Measurements from ENCODE around the gene STMP1. TPM values are rescaled to one million over a fixed set of nuclear protein-coding genes. Genes with fewer than 3 reads are reported as not detected.

The STMP1 gene
- total and polyA plus RNA-seq, 2 of the 8 experiments (the other 6 are each of a cell fraction or from before 2014, with no cell fraction given), result 22.7 to 36.7 TPM

DNA sequence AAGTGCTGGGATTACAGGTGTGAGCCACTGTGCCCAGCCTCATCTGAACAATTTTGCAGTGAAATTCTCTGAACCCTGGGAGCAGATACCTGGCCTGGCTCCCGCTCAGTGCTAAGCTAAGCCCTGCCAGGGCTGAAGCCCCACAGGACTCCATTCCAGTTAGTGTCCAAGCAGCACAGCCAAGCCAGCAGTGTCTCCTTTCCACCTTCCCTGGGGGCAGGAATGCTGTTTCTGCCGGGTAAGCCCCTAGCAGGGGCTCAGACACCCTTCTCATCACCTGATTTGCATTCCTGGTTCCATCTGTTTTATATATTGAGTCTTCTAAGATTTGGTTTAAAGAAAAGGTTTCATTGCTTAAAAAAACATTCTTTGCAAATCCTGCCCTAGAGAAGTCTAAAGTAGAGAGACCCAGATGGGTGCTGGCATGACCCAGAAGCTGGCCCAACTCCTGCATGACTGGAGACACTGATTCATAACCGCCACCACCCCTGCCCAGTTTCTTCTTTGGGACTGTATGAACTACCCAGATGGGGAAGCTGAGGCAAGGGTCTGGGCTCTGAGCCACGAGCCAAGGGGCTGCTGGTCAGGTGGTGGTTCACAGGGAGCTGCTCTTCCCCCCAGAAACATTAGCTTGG, 51.6 kb downstream of the STMP1 start:
- WGBS, 2 experiments (ENCODE audit: extremely low coverage in 1 of 2, insufficient coverage in 1 of 2, insufficient read length in 1 of 2, insufficient replicate concordance in 2 of 2, low coverage in 1 of 2, low lambda C conversion rate in 2 of 2, missing lambda C conversion rate in 1 of 2), result 93% methylated on average over 4 of the region's 4 CpGs; no CpG with 5 or more reads in 1 of the 2 experiments
- Histone ChIP-seq H3K9ac (replicated peaks in 1 of 4; ENCODE audit: extremely low read depth in 1 of 4, low read depth in 3 of 4, low read length in 3 of 4) (no peak overlapping the region), H3K14ac (ENCODE audit: insufficient read length) (no peak overlapping the region), H3K4me3 (ENCODE audit: extremely low read depth in 1 of 4, insufficient read depth in 2 of 4, low read depth in 3 of 4, low read length in 4 of 4) (no peak overlapping the region), H4K5ac (ENCODE audit: insufficient read length, low read depth, low read length) (no peak overlapping the region), H3K4me1 (replicated peaks in 1 of 4; ENCODE audit: control insufficient read depth in 3 of 4, insufficient read depth in 4 of 4, low read length in 3 of 4) (peaks cover 0 to 4% (median 2%) of the 10 kb centered on the region in 4 experiments; a peak in 1 of 7 replicates), H3K79me1 (ENCODE audit: low read depth, low read length) (no peaks in the 10 kb centered on the region), H3K9me3 (ENCODE audit: insufficient read depth in 2 of 2, low read depth in 1 of 2, low read length in 1 of 2) (no peaks in the 10 kb centered on the region), H4K8ac (ENCODE audit: extremely low read depth, insufficient read depth, low read length) (0 out of 2 replicates have a peak overlapping the region, but pooled peaks have one; percentile 25), H3K23ac (ENCODE audit: insufficient read length) (no peak overlapping the region), H2AFZ (ENCODE audit: low read length) (no peak overlapping the region), H2BK15ac (ENCODE audit: low read length) (no peak overlapping the region), H3K56ac (replicated peaks; ENCODE audit: insufficient read length, low read depth, low read length) (no peak overlapping the region), H2BK120ac (replicated peaks; ENCODE audit: low read depth, low read length) (no peak overlapping the region), H2BK12ac (ENCODE audit: low read depth, low read length) (no peak overlapping the region; the same call in 1 of the 2 replicates), H3K18ac (ENCODE audit: extremely low read depth, low read length) (no peak overlapping the region), H4K20me1 (replicated peaks in 1 of 2; ENCODE audit: control insufficient read depth in 1 of 2, insufficient read depth in 2 of 2, low read length in 2 of 2) (peaks cover 0 to 5% of the 10 kb centered on the region in 2 experiments), H3K4ac (replicated peaks; ENCODE audit: insufficient read length, low read depth, low read length) (no peak overlapping the region), H3K27me3 (replicated peaks in 1 of 4; ENCODE audit: control insufficient read depth in 3 of 4, extremely low read depth in 1 of 4, insufficient read depth in 3 of 4, low read length in 3 of 4) (no peaks in the 10 kb centered on the region), H3K27ac (ENCODE audit: low read depth, low read length) (no peak overlapping the region), H2BK20ac (ENCODE audit: low read length) (no peak overlapping the region), H2BK5ac (ENCODE audit: low read depth, low read length) (peak overlapping the region; percentile 26; the same call in 1 of the 2 replicates), H3K36me3 (ENCODE audit: control insufficient read depth in 2 of 4, insufficient read depth in 4 of 4, low read length in 3 of 4) (no peaks in the 10 kb centered on the region), H4K91ac (replicated peaks; ENCODE audit: insufficient read length, low read length) (no peak overlapping the region), H3K4me2 (ENCODE audit: insufficient read depth in 1 of 2, low read depth in 2 of 2, low read length in 2 of 2) (no peak overlapping the region), H3K79me2 (ENCODE audit: control insufficient read depth in 1 of 2, insufficient read depth in 2 of 2, low read length in 2 of 2) (no peaks in the 10 kb centered on the region), H2AK5ac (ENCODE audit: low read depth, low read length) (no peak overlapping the region), H3K23me2 (ENCODE audit: low read depth, low read length) (peaks cover 6% of the 10 kb centered on the region; the same call in 1 of the 2 replicates)
- ChIA-PET CTCF (ENCODE audit: partially characterized antibody) (interaction anchor here (0.9 to 14.4 kb wide), 11 partner anchors 8 to 87 kb away, joined by 3 to 133 read pairs (median 4); partner anchors contain the start of gene SLC13A4), POLR2A (ENCODE audit: partially characterized antibody) (interaction anchor here (1.2 kb wide), 1 partner anchor 9 kb away, joined by 4 read pairs; no protein-coding TSS in a partner anchor)
- FAIRE-seq (no peak), DNase-seq (ENCODE audit: low read depth in 1 of 2, low spot score in 2 of 2) (no peak)
- TF ChIP-seq TBP (IDR thresholded peaks at IDR 0.05; ENCODE audit: low read depth, low read length) (no peak), EZH2 (IDR thresholded peaks at IDR 0.05; ENCODE audit: low read depth, low read length, severe bottlenecking) (no peak), SP1 (IDR thresholded peaks at IDR 0.05; ENCODE audit: low read depth, low read length) (no peak), GABPA (IDR thresholded peaks at IDR 0.05; ENCODE audit: borderline replicate concordance, insufficient read depth, low read length) (no peak), HDAC6 (IDR thresholded peaks at IDR 0.05; ENCODE audit: low read depth, low read length) (no peak), SUZ12 (IDR thresholded peaks at IDR 0.05; ENCODE audit: low read length) (no peak), FOSL1 (IDR thresholded peaks at IDR 0.05; ENCODE audit: insufficient read depth, low read depth, low read length) (no peak), ASH2L (IDR thresholded peaks at IDR 0.05; ENCODE audit: low read length) (no peak), NRF1 (IDR thresholded peaks at IDR 0.05; ENCODE audit: low read depth, low read length) (no peak)
- TF ChIP-seq, protein P1, sequence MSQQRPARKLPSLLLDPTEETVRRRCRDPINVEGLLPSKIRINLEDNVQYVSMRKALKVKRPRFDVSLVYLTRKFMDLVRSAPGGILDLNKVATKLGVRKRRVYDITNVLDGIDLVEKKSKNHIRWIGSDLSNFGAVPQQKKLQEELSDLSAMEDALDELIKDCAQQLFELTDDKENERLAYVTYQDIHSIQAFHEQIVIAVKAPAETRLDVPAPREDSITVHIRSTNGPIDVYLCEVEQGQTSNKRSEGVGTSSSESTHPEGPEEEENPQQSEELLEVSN (IDR thresholded peaks at IDR 0.05), result no peak
- TF ChIP-seq, protein P2, sequence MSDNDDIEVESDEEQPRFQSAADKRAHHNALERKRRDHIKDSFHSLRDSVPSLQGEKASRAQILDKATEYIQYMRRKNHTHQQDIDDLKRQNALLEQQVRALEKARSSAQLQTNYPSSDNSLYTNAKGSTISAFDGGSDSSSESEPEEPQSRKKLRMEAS (IDR thresholded peaks at IDR 0.05), result no peak

Data from H1 (cell line).